Measurements from ENCODE around the gene L1CAM. TPM values are rescaled to one million over a fixed set of nuclear protein-coding genes. Genes with fewer than 3 reads are reported as not detected.

Gene L1CAM
- total and polyA plus RNA-seq, 2 donors (not counting 1 experiment from before 2014, with no cell fraction given), result 9.4 to 19.9 TPM

- intact Hi-C loops (cut with micrococcal nuclease), result no loop called here
- H4K20me1 ChIP-seq (ENCODE audit: control insufficient read depth, insufficient read depth, low read length, poor library complexity, severe bottlenecking), result no peaks in the 10 kb centered on the region
- no peaks in the 10 kb centered on the region for H3K79me2 ChIP-seq (ENCODE audit: control insufficient read depth, insufficient read depth, low read length)
- H3K36me3 ChIP-seq (replicated peaks in 1 of 2; ENCODE audit: control extremely low read depth in 1 of 2, control insufficient read depth in 1 of 2, extremely low read depth in 1 of 2, insufficient read depth in 2 of 2, low read length in 1 of 2), result no peaks in the 10 kb centered on the region
- H3K4me1 ChIP-seq (ENCODE audit: control insufficient read depth in 2 of 2, insufficient read depth in 2 of 2, low read length in 2 of 2), result peaks cover 4 to 23% of the 10 kb centered on the region in 2 donors
- ChIA-PET CTCF (no interaction called here), POLR2A (no interaction called here)
- Mint-ChIP-seq H3K4me3 (no peak overlapping the region), H3K27ac (no peak overlapping the region), H3K9me3 (ENCODE audit: insufficient read depth) (no peaks in the 10 kb centered on the region), H3K4me1 (peaks cover 13% of the 10 kb centered on the region), H3K27me3 (peaks cover 18% of the 10 kb centered on the region)
- H3K4me3 ChIP-seq (ENCODE audit: control extremely low read depth in 1 of 5, extremely low read depth in 1 of 5, insufficient read depth in 1 of 5, low read depth in 2 of 5, low read length in 4 of 5), result no peak overlapping the region
- no peak for TF ChIP-seq EZH2 (IDR thresholded peaks at IDR 0.05; ENCODE audit: borderline replicate concordance, insufficient read depth, low read depth, low read length, poor library complexity, severe bottlenecking)
- peak; percentile 9 for TF ChIP-seq CTCF (IDR thresholded peaks at IDR 0.05)
- peaks cover 0 to 35% (median 4%) of the 10 kb centered on the region in 4 experiments for H3K27me3 ChIP-seq (replicated peaks in 1 of 4; ENCODE audit: control extremely low read depth in 1 of 4, control insufficient read depth in 3 of 4, insufficient read depth in 4 of 4, low read length in 3 of 4)
- no peak overlapping the region for H3K4me2 ChIP-seq (replicated peaks; ENCODE audit: low read depth, low read length, poor library complexity, severe bottlenecking)
- no peak overlapping the region for H3K9ac ChIP-seq (ENCODE audit: low read length)
- DNase-seq, result no peak
- WGBS (ENCODE audit: insufficient coverage), result 59% methylated on average over 8 of the region's 25 CpGs
- no peak for ATAC-seq (ENCODE audit: low read depth)
- H3K9me3 ChIP-seq (ENCODE audit: control extremely low read depth in 1 of 3, control insufficient read depth in 2 of 3, insufficient read depth in 1 of 3, low read length in 2 of 3), result no peaks in the 10 kb centered on the region
- H2AFZ ChIP-seq (ENCODE audit: insufficient read depth, low read depth, low read length, poor library complexity, severe bottlenecking), result no peak overlapping the region
- no peak overlapping the region for H3K27ac ChIP-seq (ENCODE audit: low read length in 2 of 2)
Measured at GRCh38 chrX:153816831-153817690, 68.9 kb downstream of the L1CAM start.

GRCh38 chrX:153814591-153815315 is 71.2 kb downstream of the L1CAM start:
- no peak overlapping the region for H3K4me3 Mint-ChIP-seq
- Histone ChIP-seq H3K36me3 (replicated peaks in 1 of 2; ENCODE audit: control extremely low read depth in 1 of 2, control insufficient read depth in 1 of 2, extremely low read depth in 1 of 2, insufficient read depth in 2 of 2, low read length in 1 of 2) (no peaks in the 10 kb centered on the region), H3K4me3 (ENCODE audit: control extremely low read depth in 1 of 5, extremely low read depth in 1 of 5, insufficient read depth in 1 of 5, low read depth in 2 of 5, low read length in 4 of 5) (no peak overlapping the region), H3K9ac (ENCODE audit: low read length) (no peak overlapping the region), H3K27ac (ENCODE audit: low read length in 2 of 2) (no peak overlapping the region), H2AFZ (ENCODE audit: insufficient read depth, low read depth, low read length, poor library complexity, severe bottlenecking) (no peak overlapping the region), H3K4me2 (replicated peaks; ENCODE audit: low read depth, low read length, poor library complexity, severe bottlenecking) (no peak overlapping the region), H3K27me3 (replicated peaks in 1 of 4; ENCODE audit: control extremely low read depth in 1 of 4, control insufficient read depth in 3 of 4, insufficient read depth in 4 of 4, low read length in 3 of 4) (peaks cover 0 to 26% (median 4%) of the 10 kb centered on the region in 4 experiments), H3K9me3 (ENCODE audit: control extremely low read depth in 1 of 3, control insufficient read depth in 2 of 3, insufficient read depth in 1 of 3, low read length in 2 of 3) (no peaks in the 10 kb centered on the region), H4K20me1 (ENCODE audit: control insufficient read depth, insufficient read depth, low read length, poor library complexity, severe bottlenecking) (no peaks in the 10 kb centered on the region), H3K4me1 (ENCODE audit: control insufficient read depth in 2 of 2, insufficient read depth in 2 of 2, low read length in 2 of 2) (peaks cover 4 to 19% of the 10 kb centered on the region in 2 donors), H3K79me2 (ENCODE audit: control insufficient read depth, insufficient read depth, low read length) (no peaks in the 10 kb centered on the region)
- DNase-seq (no peak), ATAC-seq (ENCODE audit: low read depth) (no peak)
- ChIA-PET CTCF (no interaction called here), POLR2A (no interaction called here)
- TF ChIP-seq EZH2 (IDR thresholded peaks at IDR 0.05; ENCODE audit: borderline replicate concordance, insufficient read depth, low read depth, low read length, poor library complexity, severe bottlenecking) (no peak), CTCF (IDR thresholded peaks at IDR 0.05) (no peak)
- H3K9me3 Mint-ChIP-seq (ENCODE audit: insufficient read depth), result no peaks in the 10 kb centered on the region
- 44% methylated on average over 14 of the region's 19 CpGs for WGBS (ENCODE audit: insufficient coverage)
- peaks cover 13% of the 10 kb centered on the region for H3K4me1 Mint-ChIP-seq
- intact Hi-C loops (cut with micrococcal nuclease), result no loop called here
- no peak overlapping the region for H3K27ac Mint-ChIP-seq
- H3K27me3 Mint-ChIP-seq, result peaks cover 23% of the 10 kb centered on the region
